H9 (cell line): ENCODE measurements around the gene TAF5L. TPM values are rescaled to one million over a fixed set of nuclear protein-coding genes. Genes with fewer than 3 reads are reported as not detected.

Experiments used
- DNase-seq: peaks from one replicate; pipeline ENCODE4 v3.0.0-alpha.2; 2017
- H2AFZ ChIP-seq: one replicate; pipeline ENCODE4 v1.6.1; 2013; ENCODE audit warnings: mild to moderate bottlenecking, low read length, control low read depth, moderate library complexity
- H2AK5ac ChIP-seq: 2 replicates; pipeline ENCODE4 v1.6.1; 2013; ENCODE audit warnings: low read length, control low read depth, mixed read lengths; ENCODE audit not compliant: insufficient read length
- H2BK120ac ChIP-seq: one replicate; pipeline ENCODE4 v1.6.1; 2013; ENCODE audit warnings: low read depth, mild to moderate bottlenecking, low read length, control low read depth, inconsistent platforms; ENCODE audit not compliant: poor library complexity, severe bottlenecking
- H2BK12ac ChIP-seq: 2 replicates; pipeline ENCODE4 v1.6.1; 2013; ENCODE audit warnings: low read length, control low read depth, mixed read lengths, low read depth; ENCODE audit not compliant: insufficient read length
- H2BK15ac ChIP-seq: 2 replicates; pipeline ENCODE4 v1.6.1; 2013; ENCODE audit warnings: low read depth, low read length, control low read depth
- H2BK20ac ChIP-seq: one replicate; pipeline ENCODE4 v1.6.1; 2013; ENCODE audit warnings: low read depth, mild to moderate bottlenecking, low read length, control low read depth, inconsistent platforms; ENCODE audit not compliant: poor library complexity, severe bottlenecking
- H2BK5ac ChIP-seq: 2 replicates; pipeline ENCODE4 v1.6.1; 2013; ENCODE audit warnings: low read length, control low read depth, mixed read lengths; ENCODE audit not compliant: insufficient read length
- H3K14ac ChIP-seq: 2 replicates; pipeline ENCODE4 v1.6.1; 2013; ENCODE audit warnings: low read length, control low read depth; ENCODE audit not compliant: insufficient read depth
- H3K18ac ChIP-seq: 2 replicates; pipeline ENCODE4 v1.6.1; 2013; ENCODE audit warnings: low read depth, mild to moderate bottlenecking, mixed read lengths, low read length, control low read depth; ENCODE audit not compliant: insufficient read length
- H3K23ac ChIP-seq: 2 replicates; pipeline ENCODE4 v1.6.1; 2013; ENCODE audit warnings: low read length, control low read depth, mixed read lengths, low read depth; ENCODE audit not compliant: insufficient read length
- H3K23me2 ChIP-seq: 2 replicates; pipeline ENCODE4 v1.6.1; 2013; ENCODE audit warnings: low read depth, mild to moderate bottlenecking, mixed read lengths, low read length, control low read depth; ENCODE audit not compliant: insufficient read length, poor library complexity, severe bottlenecking
- H3K27ac ChIP-seq: 2 replicates; pipeline ENCODE4 v1.5.1; 2013; ENCODE audit warnings: low read length, control low read depth, mixed read lengths, low read depth; ENCODE audit not compliant: insufficient read length
- H3K27me3 ChIP-seq: 2 replicates; pipeline ENCODE4 v1.6.1; 2013; ENCODE audit warnings: low read length, control low read depth, inconsistent platforms; ENCODE audit not compliant: insufficient read depth
- H3K4ac ChIP-seq: 2 replicates; pipeline ENCODE4 v1.6.1; 2013; ENCODE audit warnings: low read depth, mild to moderate bottlenecking, control low read depth, inconsistent platforms, low read length, moderate library complexity
- H3K4me1 ChIP-seq: 2 replicates; pipeline ENCODE4 v1.6.1; 2013; ENCODE audit warnings: low read length, control low read depth, inconsistent platforms; ENCODE audit not compliant: insufficient read depth
- H3K4me2 ChIP-seq: 2 replicates; pipeline ENCODE4 v1.6.1; 2013; ENCODE audit warnings: low read length, control low read depth, mixed read lengths; ENCODE audit not compliant: insufficient read length, insufficient read depth
- H3K56ac ChIP-seq: 2 replicates; pipeline ENCODE4 v1.6.1; 2013; ENCODE audit warnings: low read depth, mild to moderate bottlenecking, mixed read lengths, low read length, control low read depth; ENCODE audit not compliant: insufficient read length
- H3K79me1 ChIP-seq: 2 replicates; pipeline ENCODE4 v1.6.1; 2013; ENCODE audit warnings: low read depth, mild to moderate bottlenecking, moderate library complexity, low read length, control low read depth, inconsistent platforms; ENCODE audit not compliant: insufficient read depth, poor library complexity, severe bottlenecking
- H3K79me2 ChIP-seq: 2 replicates; pipeline ENCODE4 v1.6.1; 2013; ENCODE audit warnings: low read length, control low read depth, inconsistent platforms; ENCODE audit not compliant: insufficient read depth
- H3K9ac ChIP-seq: 2 replicates; pipeline ENCODE4 v1.6.1; 2013; ENCODE audit warnings: low read length, control low read depth, mixed read lengths; ENCODE audit not compliant: insufficient read length; ENCODE audit errors: extremely low read depth
- H3K9me3 ChIP-seq: one replicate; pipeline ENCODE4 v1.6.1; 2013; ENCODE audit warnings: low read depth, low read length, inconsistent platforms; ENCODE audit not compliant: control insufficient read depth
- H3T11ph ChIP-seq: one replicate; pipeline ENCODE4 v1.6.1; 2013; ENCODE audit warnings: mild to moderate bottlenecking, low read length, control low read depth, inconsistent platforms
- H4K20me1 ChIP-seq: one replicate; pipeline ENCODE4 v1.6.1; 2013; ENCODE audit not compliant: control insufficient read depth, insufficient read length, insufficient read depth
- H4K5ac ChIP-seq: 2 replicates; pipeline ENCODE4 v1.6.1; 2013; ENCODE audit warnings: low read depth, mild to moderate bottlenecking, mixed read lengths, low read length, control low read depth; ENCODE audit not compliant: insufficient read length
- H4K8ac ChIP-seq: replicated peaks from 2 replicates; pipeline ENCODE4 v1.6.1; 2013; ENCODE audit warnings: low read length, control low read depth, mixed read lengths, low read depth; ENCODE audit not compliant: insufficient read length
- H4K91ac ChIP-seq: 2 replicates; pipeline ENCODE4 v1.6.1; 2013; ENCODE audit warnings: low read depth, mild to moderate bottlenecking, moderate library complexity, mixed read lengths, low read length, control low read depth; ENCODE audit not compliant: insufficient read length
- H3K27ac Mint-ChIP-seq, 3 experiments: 2 replicates in 2 of 3; 3 replicates in 1 of 3; pipeline ENCODE4 v1.8.0; 2020 to 2021; ENCODE audit warnings: mixed read lengths in 3 of 3, mild to moderate bottlenecking in 1 of 3, moderate library complexity in 1 of 3
- H3K27me3 Mint-ChIP-seq: 2 replicates; pipeline ENCODE4 v1.8.0; 2021; ENCODE audit warnings: low read depth, mild to moderate bottlenecking, moderate library complexity, mixed read lengths
- H3K36me3 Mint-ChIP-seq, 3 experiments: 2 replicates in 2 of 3; 3 replicates in 1 of 3; pipeline ENCODE4 v1.8.0; 2020 to 2021; ENCODE audit warnings: low read depth in 3 of 3, mixed read lengths in 3 of 3; ENCODE audit not compliant: insufficient read depth in 1 of 3
- H3K4me1 Mint-ChIP-seq, 2 experiments: 2 replicates each; pipeline ENCODE4 v1.8.0; 2020; ENCODE audit warnings: mixed read lengths in 2 of 2
- H3K4me3 Mint-ChIP-seq, 2 experiments: 2 replicates in 1 of 2; 3 replicates in 1 of 2; pipeline ENCODE4 v1.8.0; 2020 to 2021; ENCODE audit warnings: mild to moderate bottlenecking in 2 of 2, mixed read lengths in 2 of 2, moderate library complexity in 1 of 2
- H3K9me3 Mint-ChIP-seq, 2 experiments: 2 replicates in 1 of 2; 3 replicates in 1 of 2; pipeline ENCODE4 v1.8.0; 2020; ENCODE audit warnings: mild to moderate bottlenecking in 2 of 2, mixed read lengths in 2 of 2, moderate library complexity in 1 of 2
- CTCF ChIP-seq: fragments of 200-600 bp; sonication (generic); conservative IDR thresholded peaks from 3 replicates; pipeline ENCODE4 v1.8.0; 2021; ENCODE audit warnings: antibody characterized with exemption, mild to moderate bottlenecking
- WGBS: extraction: QIAGEN DNeasy Blood & Tissue Kit; methylation state at CpG from one replicate; pipeline ENCODE4 v1.1.7; 2013; ENCODE audit warnings: missing lambda C conversion rate, low lambda C conversion rate, mixed read lengths; ENCODE audit not compliant: insufficient read length; ENCODE audit errors: extremely low coverage; 5-methylcytosine and 5-hydroxymethylcytosine counted together
- total RNA-seq: library from RNA; stranded (reverse); gene quantifications from 2 replicates; pipeline ENCODE4 v1.2.1, GENCODE V29; 2021

TAF5L gene
- total RNA-seq, 1 experiment from 2014 or later: 30.3 TPM

DNA sequence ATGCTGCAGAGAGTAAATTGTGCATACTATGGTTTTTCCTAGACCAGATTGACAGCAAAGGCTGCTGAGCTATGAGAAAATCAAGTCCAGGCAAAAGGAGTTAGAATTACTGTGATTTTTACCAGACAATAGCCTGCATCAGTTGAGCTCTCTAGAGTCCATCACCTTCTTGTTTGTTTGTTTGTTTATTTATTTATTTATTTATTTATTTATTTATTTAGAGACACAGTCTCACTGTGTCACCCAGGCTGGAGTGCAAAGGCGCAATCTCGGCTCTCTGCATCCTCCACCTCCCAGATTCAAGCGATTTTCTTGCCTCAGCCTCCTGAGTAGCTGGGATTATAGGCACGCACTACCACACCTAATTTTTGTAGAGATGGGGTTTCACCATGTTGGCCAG, 43.2 kb downstream of the TAF5L start:
- no peak overlapping the region for H4K5ac ChIP-seq
- no peak overlapping the region for H2BK20ac ChIP-seq
- no peak overlapping the region for H3K23ac ChIP-seq
- H2BK5ac ChIP-seq: no peak overlapping the region
- no peak overlapping the region for H3K4ac ChIP-seq
- no peak overlapping the region for H3K4me2 ChIP-seq
- Mint-ChIP-seq H3K4me3 (no peak overlapping the region), H3K9me3 (no peaks in the 10 kb centered on the region; a peak in 1 of 5 replicates), H3K27me3 (no peaks in the 10 kb centered on the region), H3K36me3 (no peaks in the 10 kb centered on the region), H3K4me1 (peaks cover 9 to 13% of the 10 kb centered on the region in 2 experiments), H3K27ac (no peak overlapping the region; a peak in 1 of 7 replicates)
- no peaks in the 10 kb centered on the region for H3K23me2 ChIP-seq
- no peak overlapping the region for H3K56ac ChIP-seq
- no peak for DNase-seq
- no peaks in the 10 kb centered on the region; the same call in 1 of the 2 replicates for H3K4me1 ChIP-seq
- no peak overlapping the region for H3K9ac ChIP-seq
- H3K79me1 ChIP-seq: no peaks in the 10 kb centered on the region
- H2AK5ac ChIP-seq: no peak overlapping the region
- H3T11ph ChIP-seq: no peak overlapping the region
- no peak for TF ChIP-seq CTCF
- H4K20me1 ChIP-seq: no peaks in the 10 kb centered on the region
- no CpG with 5 or more reads among the region's 4 CpGs for WGBS
- no peak overlapping the region for H3K14ac ChIP-seq
- H3K27me3 ChIP-seq: no peaks in the 10 kb centered on the region
- H4K8ac ChIP-seq: no peak overlapping the region
- no peak overlapping the region for H2BK120ac ChIP-seq
- no peak overlapping the region for H3K27ac ChIP-seq
- no peaks in the 10 kb centered on the region for H3K79me2 ChIP-seq
- H3K18ac ChIP-seq: no peak overlapping the region
- no peak overlapping the region for H2BK15ac ChIP-seq
- no peaks in the 10 kb centered on the region for H3K9me3 ChIP-seq
- H4K91ac ChIP-seq: no peak overlapping the region
- H2BK12ac ChIP-seq: no peak overlapping the region
- no peak overlapping the region for H2AFZ ChIP-seq
